H1 (cell line): Measurements from ENCODE around the gene KCNMB2. TPM values are rescaled to one million over a fixed set of nuclear protein-coding genes. Genes with fewer than 3 reads are reported as not detected.

ENCODE experiments used
- BCL11A ChIP-seq, 2 experiments: IDR thresholded peaks; one replicate each; pipeline ENCODE4 v1.6.1; 2011; ENCODE audit warnings: low read depth in 2 of 2, low read length in 2 of 2, mild to moderate bottlenecking in 2 of 2
- CTBP2 ChIP-seq: IDR thresholded peaks from 2 replicates; pipeline ENCODE4 v1.7.0; 2011; ENCODE audit warnings: borderline replicate concordance, mild to moderate bottlenecking, moderate library complexity, mixed read lengths, low read length; ENCODE audit not compliant: insufficient read depth, insufficient read length
- GTF2F1 ChIP-seq: IDR thresholded peaks from 2 replicates; pipeline ENCODE4 v1.6.1; 2012; ENCODE audit warnings: low read depth, low read length, improper control_type of control experiment, borderline replicate concordance
- JUND ChIP-seq: IDR thresholded peaks from 2 replicates; pipeline ENCODE4 v1.6.1; 2011; ENCODE audit warnings: mild to moderate bottlenecking, improper control_type of control experiment, low read length
- RXRA ChIP-seq: IDR thresholded peaks from 2 replicates; pipeline ENCODE4 v1.6.1; 2011; ENCODE audit warnings: low read depth, mild to moderate bottlenecking, low read length, moderate library complexity; ENCODE audit not compliant: insufficient read depth
- SIN3A ChIP-seq, 2 experiments: IDR thresholded peaks in 1 of 2; conservative IDR thresholded peaks in 1 of 2; 2 replicates each; pipeline ENCODE4 v1.6.1; 2011 to 2012; ENCODE audit warnings: low read length in 2 of 2, improper control_type of control experiment in 1 of 2, low read depth in 1 of 2, mild to moderate bottlenecking in 1 of 2
- YY1 ChIP-seq: IDR thresholded peaks from 2 replicates; pipeline ENCODE4 v1.6.1; 2011; ENCODE audit warnings: low read depth, mild to moderate bottlenecking, low read length
- polyA plus RNA-seq, 7 experiments: library from polyadenylated mRNA; depleted of rRNA in 3 of 7; stranded (reverse) in 5 of 7; unstranded in 2 of 7; fragments of >200 nt in 5 of 7; fragments of 200-250 nt in 2 of 7; gene quantifications; 1 replicate in 5 of 7; 2 replicates in 1 of 7; 4 replicates in 1 of 7; pipeline versions ENCODE4 v1.2.1 to v1.2.3, GENCODE V29; 2011 to 2013; ENCODE audit warnings: missing spikeins in 2 of 7, mixed read lengths in 2 of 7
- total RNA-seq: library from RNA; stranded (reverse); fragmentation: NEBNext Ultra II Directional; extraction: Animal tissue kit (Norgen Biotek cat#: 25700); gene quantifications from 2 replicates; pipeline ENCODE4 v1.2.1, GENCODE V29; 2021
- TF ChIP-seq, protein P1 (sequence below): fragments of 300-600 bp; sonication (generic); IDR thresholded peaks from 2 replicates; pipeline ENCODE4 v1.7.1; 2012; ENCODE audit warnings: low read length, moderate library complexity, mild to moderate bottlenecking, inconsistent platforms; ENCODE audit not compliant: insufficient replicate concordance
- TF ChIP-seq, protein P2 (sequence below): IDR thresholded peaks from 2 replicates; pipeline ENCODE4 v1.6.1; 2011; ENCODE audit warnings: low read depth, mild to moderate bottlenecking, low read length; ENCODE audit not compliant: insufficient read depth

Gene KCNMB2
- total and polyA plus RNA-seq, 2 of the 8 experiments (the other 6 are each of a cell fraction or from before 2014, with no cell fraction given) = not detected

DNA sequence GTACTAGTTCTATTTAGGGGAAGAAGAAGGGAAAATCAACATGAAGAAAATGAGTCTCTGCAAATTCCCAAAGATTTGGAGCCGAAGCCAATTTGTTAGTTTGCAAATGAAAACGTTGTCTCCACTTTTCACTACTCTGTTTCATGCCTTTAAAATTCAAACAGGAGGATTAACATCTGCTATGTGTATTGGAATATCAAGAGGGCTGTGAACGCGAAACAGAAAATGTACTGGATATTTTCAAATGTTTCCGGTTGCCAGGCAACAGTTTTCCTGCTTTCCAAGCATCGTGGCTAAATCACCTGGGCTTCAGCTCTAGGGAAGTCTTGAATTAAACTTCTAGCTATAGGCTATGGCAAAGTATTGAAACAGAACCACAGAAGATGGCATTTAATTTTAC is 172.8 kb downstream of the KCNMB2 start (continued):
- TF ChIP-seq, protein P1, sequence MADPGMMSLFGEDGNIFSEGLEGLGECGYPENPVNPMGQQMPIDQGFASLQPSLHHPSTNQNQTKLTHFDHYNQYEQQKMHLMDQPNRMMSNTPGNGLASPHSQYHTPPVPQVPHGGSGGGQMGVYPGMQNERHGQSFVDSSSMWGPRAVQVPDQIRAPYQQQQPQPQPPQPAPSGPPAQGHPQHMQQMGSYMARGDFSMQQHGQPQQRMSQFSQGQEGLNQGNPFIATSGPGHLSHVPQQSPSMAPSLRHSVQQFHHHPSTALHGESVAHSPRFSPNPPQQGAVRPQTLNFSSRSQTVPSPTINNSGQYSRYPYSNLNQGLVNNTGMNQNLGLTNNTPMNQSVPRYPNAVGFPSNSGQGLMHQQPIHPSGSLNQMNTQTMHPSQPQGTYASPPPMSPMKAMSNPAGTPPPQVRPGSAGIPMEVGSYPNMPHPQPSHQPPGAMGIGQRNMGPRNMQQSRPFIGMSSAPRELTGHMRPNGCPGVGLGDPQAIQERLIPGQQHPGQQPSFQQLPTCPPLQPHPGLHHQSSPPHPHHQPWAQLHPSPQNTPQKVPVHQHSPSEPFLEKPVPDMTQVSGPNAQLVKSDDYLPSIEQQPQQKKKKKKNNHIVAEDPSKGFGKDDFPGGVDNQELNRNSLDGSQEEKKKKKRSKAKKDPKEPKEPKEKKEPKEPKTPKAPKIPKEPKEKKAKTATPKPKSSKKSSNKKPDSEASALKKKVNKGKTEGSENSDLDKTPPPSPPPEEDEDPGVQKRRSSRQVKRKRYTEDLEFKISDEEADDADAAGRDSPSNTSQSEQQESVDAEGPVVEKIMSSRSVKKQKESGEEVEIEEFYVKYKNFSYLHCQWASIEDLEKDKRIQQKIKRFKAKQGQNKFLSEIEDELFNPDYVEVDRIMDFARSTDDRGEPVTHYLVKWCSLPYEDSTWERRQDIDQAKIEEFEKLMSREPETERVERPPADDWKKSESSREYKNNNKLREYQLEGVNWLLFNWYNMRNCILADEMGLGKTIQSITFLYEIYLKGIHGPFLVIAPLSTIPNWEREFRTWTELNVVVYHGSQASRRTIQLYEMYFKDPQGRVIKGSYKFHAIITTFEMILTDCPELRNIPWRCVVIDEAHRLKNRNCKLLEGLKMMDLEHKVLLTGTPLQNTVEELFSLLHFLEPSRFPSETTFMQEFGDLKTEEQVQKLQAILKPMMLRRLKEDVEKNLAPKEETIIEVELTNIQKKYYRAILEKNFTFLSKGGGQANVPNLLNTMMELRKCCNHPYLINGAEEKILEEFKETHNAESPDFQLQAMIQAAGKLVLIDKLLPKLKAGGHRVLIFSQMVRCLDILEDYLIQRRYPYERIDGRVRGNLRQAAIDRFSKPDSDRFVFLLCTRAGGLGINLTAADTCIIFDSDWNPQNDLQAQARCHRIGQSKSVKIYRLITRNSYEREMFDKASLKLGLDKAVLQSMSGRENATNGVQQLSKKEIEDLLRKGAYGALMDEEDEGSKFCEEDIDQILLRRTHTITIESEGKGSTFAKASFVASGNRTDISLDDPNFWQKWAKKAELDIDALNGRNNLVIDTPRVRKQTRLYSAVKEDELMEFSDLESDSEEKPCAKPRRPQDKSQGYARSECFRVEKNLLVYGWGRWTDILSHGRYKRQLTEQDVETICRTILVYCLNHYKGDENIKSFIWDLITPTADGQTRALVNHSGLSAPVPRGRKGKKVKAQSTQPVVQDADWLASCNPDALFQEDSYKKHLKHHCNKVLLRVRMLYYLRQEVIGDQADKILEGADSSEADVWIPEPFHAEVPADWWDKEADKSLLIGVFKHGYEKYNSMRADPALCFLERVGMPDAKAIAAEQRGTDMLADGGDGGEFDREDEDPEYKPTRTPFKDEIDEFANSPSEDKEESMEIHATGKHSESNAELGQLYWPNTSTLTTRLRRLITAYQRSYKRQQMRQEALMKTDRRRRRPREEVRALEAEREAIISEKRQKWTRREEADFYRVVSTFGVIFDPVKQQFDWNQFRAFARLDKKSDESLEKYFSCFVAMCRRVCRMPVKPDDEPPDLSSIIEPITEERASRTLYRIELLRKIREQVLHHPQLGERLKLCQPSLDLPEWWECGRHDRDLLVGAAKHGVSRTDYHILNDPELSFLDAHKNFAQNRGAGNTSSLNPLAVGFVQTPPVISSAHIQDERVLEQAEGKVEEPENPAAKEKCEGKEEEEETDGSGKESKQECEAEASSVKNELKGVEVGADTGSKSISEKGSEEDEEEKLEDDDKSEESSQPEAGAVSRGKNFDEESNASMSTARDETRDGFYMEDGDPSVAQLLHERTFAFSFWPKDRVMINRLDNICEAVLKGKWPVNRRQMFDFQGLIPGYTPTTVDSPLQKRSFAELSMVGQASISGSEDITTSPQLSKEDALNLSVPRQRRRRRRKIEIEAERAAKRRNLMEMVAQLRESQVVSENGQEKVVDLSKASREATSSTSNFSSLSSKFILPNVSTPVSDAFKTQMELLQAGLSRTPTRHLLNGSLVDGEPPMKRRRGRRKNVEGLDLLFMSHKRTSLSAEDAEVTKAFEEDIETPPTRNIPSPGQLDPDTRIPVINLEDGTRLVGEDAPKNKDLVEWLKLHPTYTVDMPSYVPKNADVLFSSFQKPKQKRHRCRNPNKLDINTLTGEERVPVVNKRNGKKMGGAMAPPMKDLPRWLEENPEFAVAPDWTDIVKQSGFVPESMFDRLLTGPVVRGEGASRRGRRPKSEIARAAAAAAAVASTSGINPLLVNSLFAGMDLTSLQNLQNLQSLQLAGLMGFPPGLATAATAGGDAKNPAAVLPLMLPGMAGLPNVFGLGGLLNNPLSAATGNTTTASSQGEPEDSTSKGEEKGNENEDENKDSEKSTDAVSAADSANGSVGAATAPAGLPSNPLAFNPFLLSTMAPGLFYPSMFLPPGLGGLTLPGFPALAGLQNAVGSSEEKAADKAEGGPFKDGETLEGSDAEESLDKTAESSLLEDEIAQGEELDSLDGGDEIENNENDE = no peak
- no peak for TF ChIP-seq BCL11A (IDR thresholded peaks at IDR 0.05; ENCODE audit: low read depth in 2 of 2, low read length in 2 of 2)
- no peak for TF ChIP-seq RXRA
- TF ChIP-seq SIN3A (conservative IDR thresholded peaks at IDR 0.05 in 1 of 2, IDR thresholded peaks at IDR 0.05 in 1 of 2; ENCODE audit: low read depth in 1 of 2, low read length in 2 of 2) = no peak
- no peak for TF ChIP-seq JUND
- TF ChIP-seq YY1 = no peak
- no peak for TF ChIP-seq GTF2F1
- TF ChIP-seq CTBP2 = no peak
- TF ChIP-seq, protein P2, sequence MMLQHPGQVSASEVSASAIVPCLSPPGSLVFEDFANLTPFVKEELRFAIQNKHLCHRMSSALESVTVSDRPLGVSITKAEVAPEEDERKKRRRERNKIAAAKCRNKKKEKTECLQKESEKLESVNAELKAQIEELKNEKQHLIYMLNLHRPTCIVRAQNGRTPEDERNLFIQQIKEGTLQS = no peak
- TF ChIP-seq, all 59 proteins: peak for 0
